Upper lobe of left lung (tissue), 6 donors: ENCODE data around the gene ASB16. TPM values are rescaled to one million over a fixed set of nuclear protein-coding genes. Genes with fewer than 3 reads are reported as not detected.

Experiments
- ATAC-seq, 2 donors: fragments of 200-7000 bp; cut with Tn5 transposase; one replicate each; pipeline ENCODE4 v1.9.1; 2022; ENCODE audit warnings: mild to moderate bottlenecking in 2 of 2, moderate library complexity in 2 of 2; ENCODE audit not compliant: low FRiP score in 2 of 2
- DNase-seq, 2 donors: peaks; one replicate each; pipeline ENCODE4 v3.0.0-alpha.2; 2019 to 2020
- H3K27ac ChIP-seq, 4 donors: fragments of 200-600 bp; sonication (generic); one replicate each; pipeline ENCODE4 v1.5.1; 2016 to 2019
- H3K27me3 ChIP-seq, 4 donors: fragments of 200-600 bp; sonication (generic); one replicate each; pipeline ENCODE4 v1.5.1; 2017 to 2019
- H3K36me3 ChIP-seq, 4 donors: fragments of 200-600 bp; sonication (generic); one replicate each; pipeline ENCODE4 v1.5.1; 2016 to 2019
- H3K4me1 ChIP-seq, 4 donors: fragments of 200-600 bp; sonication (generic); one replicate each; pipeline ENCODE4 v1.5.1; 2018 to 2019
- H3K4me3 ChIP-seq, 4 donors: fragments of 200-600 bp; sonication (generic); one replicate each; pipeline ENCODE4 v1.5.1; 2017 to 2019; ENCODE audit warnings: mild to moderate bottlenecking in 2 of 4, moderate library complexity in 1 of 4
- H3K9me3 ChIP-seq, 4 donors: fragments of 200-600 bp; sonication (generic); one replicate each; pipeline ENCODE4 v1.5.1; 2018 to 2019
- EP300 ChIP-seq, 4 donors: sonication (generic); formaldehyde crosslinking; IDR thresholded peaks; one replicate each; pipeline ENCODE4 v1.5.1; 2017; ENCODE audit warnings: antibody characterized with exemption in 4 of 4, control low read depth in 2 of 4
- POLR2A ChIP-seq, 4 donors: fragments of 450-650 bp; IDR thresholded peaks; one replicate each; pipeline ENCODE4 v1.5.1; 2016 to 2017; ENCODE audit warnings: antibody characterized with exemption in 4 of 4, mild to moderate bottlenecking in 2 of 4
- POLR2AphosphoS5 ChIP-seq, 2 donors: sonication (generic); formaldehyde crosslinking; IDR thresholded peaks; one replicate each; pipeline ENCODE4 v1.5.1; 2017; ENCODE audit warnings: antibody characterized with exemption in 2 of 2
- WGBS, 2 donors: methylation state at CpG; one replicate each; pipeline ENCODE4 v1.1.5; 2017 to 2018; 5-methylcytosine and 5-hydroxymethylcytosine counted together
- total RNA-seq, 6 donors: library from RNA; depleted of rRNA in 4 of 6; stranded (reverse); fragments of >200 nt in 4 of 6; gene quantifications; one replicate each; pipeline versions ENCODE4 v1.1.0 to v1.2.1, GENCODE V29; 2016 to 2021
- TF ChIP-seq, protein P1 (sequence below), 6 experiments: fragments of 450-650 bp in 4 of 6; fragments of 200-600 bp in 2 of 6; sonication (generic) in 2 of 6; IDR thresholded peaks; one replicate each; pipeline ENCODE4 v1.5.1; 2016 to 2019; ENCODE audit warnings: antibody characterized with exemption in 6 of 6
- donor health status: DM: no; HTN: no; CAD: no; lungs with moderate emphysema.
- donor health status: DM: no; HTN: yes; CAD: no; lungs with severe emphysema.

ASB16 gene
- total RNA-seq, 6 donors from 2014 or later = 0.11 TPM; not detected in 5

DNA sequence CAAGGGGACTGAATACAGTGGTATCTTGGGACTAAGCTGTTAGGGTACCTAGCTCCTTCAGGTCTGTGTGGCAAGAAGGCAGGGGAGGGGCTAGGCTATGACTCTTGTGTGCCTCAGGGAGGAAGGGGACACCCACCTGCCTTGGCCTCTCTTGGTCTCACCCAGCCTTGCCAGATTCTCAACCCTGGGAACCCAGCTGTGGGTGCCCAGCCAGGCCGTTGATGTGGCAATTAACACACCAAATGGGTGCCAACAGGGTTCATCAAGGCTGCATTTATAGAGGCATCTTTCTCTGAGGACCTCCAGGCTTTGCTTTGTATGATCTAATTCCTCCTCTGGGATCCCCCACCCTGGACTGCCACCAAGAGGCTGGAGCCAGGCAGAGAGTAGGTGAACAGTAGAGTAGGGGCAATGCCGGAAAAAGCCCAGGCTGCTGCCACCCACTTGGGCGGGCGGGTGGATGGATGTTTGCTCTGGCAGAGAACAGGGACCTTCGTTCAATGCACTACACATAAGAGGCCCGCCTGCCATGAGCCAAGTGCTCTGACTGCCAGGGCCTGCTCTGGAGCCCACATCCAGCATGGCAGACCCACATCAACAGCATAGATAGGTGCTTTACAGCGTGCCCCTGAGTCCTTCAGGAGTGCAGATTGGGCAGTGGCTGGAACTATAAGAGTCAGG lies 3.2 kb upstream of the ASB16 start:
- TF ChIP-seq EP300 (IDR thresholded peaks at IDR 0.05) (no peak), POLR2A (IDR thresholded peaks at IDR 0.05) (no peak), POLR2AphosphoS5 (IDR thresholded peaks at IDR 0.05) (no peak)
- TF ChIP-seq, protein P1, sequence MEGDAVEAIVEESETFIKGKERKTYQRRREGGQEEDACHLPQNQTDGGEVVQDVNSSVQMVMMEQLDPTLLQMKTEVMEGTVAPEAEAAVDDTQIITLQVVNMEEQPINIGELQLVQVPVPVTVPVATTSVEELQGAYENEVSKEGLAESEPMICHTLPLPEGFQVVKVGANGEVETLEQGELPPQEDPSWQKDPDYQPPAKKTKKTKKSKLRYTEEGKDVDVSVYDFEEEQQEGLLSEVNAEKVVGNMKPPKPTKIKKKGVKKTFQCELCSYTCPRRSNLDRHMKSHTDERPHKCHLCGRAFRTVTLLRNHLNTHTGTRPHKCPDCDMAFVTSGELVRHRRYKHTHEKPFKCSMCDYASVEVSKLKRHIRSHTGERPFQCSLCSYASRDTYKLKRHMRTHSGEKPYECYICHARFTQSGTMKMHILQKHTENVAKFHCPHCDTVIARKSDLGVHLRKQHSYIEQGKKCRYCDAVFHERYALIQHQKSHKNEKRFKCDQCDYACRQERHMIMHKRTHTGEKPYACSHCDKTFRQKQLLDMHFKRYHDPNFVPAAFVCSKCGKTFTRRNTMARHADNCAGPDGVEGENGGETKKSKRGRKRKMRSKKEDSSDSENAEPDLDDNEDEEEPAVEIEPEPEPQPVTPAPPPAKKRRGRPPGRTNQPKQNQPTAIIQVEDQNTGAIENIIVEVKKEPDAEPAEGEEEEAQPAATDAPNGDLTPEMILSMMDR (IDR thresholded peaks at IDR 0.05) = no peak
- no peak overlapping the region for H3K4me3 ChIP-seq
- H3K36me3 ChIP-seq = no peaks in the 10 kb centered on the region
- H3K4me1 ChIP-seq = peaks cover 4 to 11% (median 9%) of the 10 kb centered on the region in 4 donors
- no peaks in the 10 kb centered on the region for H3K9me3 ChIP-seq
- DNase-seq = no peak
- WGBS, 2 donors = 75 to 76% methylated on average over 6 to 7 of the region's 7 CpGs
- no peaks in the 10 kb centered on the region for H3K27me3 ChIP-seq
- H3K27ac ChIP-seq = no peak overlapping the region
- ATAC-seq = peak; percentile 16 to 19

DNA sequence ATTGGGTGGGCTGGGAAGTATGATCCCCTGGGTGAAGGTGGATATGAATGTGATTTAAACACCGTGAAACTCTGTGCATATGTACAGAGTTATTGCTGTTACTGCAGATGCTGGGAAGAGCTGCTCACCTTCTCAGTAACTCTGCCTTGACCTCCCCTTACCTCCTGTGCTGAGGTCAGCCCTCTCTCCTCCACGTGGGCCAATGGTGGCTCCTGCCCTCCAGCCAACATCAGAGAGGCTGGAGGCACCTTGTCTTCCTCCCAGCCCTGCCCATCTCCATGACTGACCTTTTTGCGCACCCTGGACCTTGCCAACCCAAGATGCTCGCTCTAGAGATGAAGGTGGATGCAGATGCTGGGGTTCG lies 387 bp upstream of the ASB16 start:
- DNase-seq = no peak
- Histone ChIP-seq H3K4me1 (peaks cover 4 to 11% (median 9%) of the 10 kb centered on the region in 4 donors), H3K27ac (no peak overlapping the region), H3K4me3 (no peak overlapping the region), H3K36me3 (peaks cover 0 to 4% (median 0%) of the 10 kb centered on the region in 4 donors), H3K9me3 (no peaks in the 10 kb centered on the region), H3K27me3 (no peaks in the 10 kb centered on the region)
- WGBS, 2 donors = 60 to 75% methylated on average over 2 to 5 of the region's 5 CpGs
- ATAC-seq = no peak
- TF ChIP-seq POLR2AphosphoS5 (IDR thresholded peaks at IDR 0.05) (no peak), POLR2A (IDR thresholded peaks at IDR 0.05) (no peak), EP300 (IDR thresholded peaks at IDR 0.05) (no peak)
- TF ChIP-seq, protein P1 (IDR thresholded peaks at IDR 0.05) = no peak

GRCh38 chr17:44171931-44172455 lies 1.5 kb downstream of the ASB16 start:
- ATAC-seq (no peak), DNase-seq (no peak)
- Histone ChIP-seq H3K9me3 (no peaks in the 10 kb centered on the region), H3K4me1 (peaks cover 4 to 11% (median 9%) of the 10 kb centered on the region in 4 donors), H3K27ac (no peak overlapping the region), H3K27me3 (no peaks in the 10 kb centered on the region), H3K36me3 (peaks cover 0 to 10% (median 4%) of the 10 kb centered on the region in 4 donors), H3K4me3 (no peak overlapping the region)
- TF ChIP-seq POLR2AphosphoS5 (IDR thresholded peaks at IDR 0.05) (no peak), EP300 (IDR thresholded peaks at IDR 0.05) (no peak), POLR2A (IDR thresholded peaks at IDR 0.05) (no peak)
- TF ChIP-seq, protein P1 (IDR thresholded peaks at IDR 0.05) = no peak
- WGBS, 2 donors = 82% methylated on average over 10 to 17 of the region's 17 CpGs

DNA sequence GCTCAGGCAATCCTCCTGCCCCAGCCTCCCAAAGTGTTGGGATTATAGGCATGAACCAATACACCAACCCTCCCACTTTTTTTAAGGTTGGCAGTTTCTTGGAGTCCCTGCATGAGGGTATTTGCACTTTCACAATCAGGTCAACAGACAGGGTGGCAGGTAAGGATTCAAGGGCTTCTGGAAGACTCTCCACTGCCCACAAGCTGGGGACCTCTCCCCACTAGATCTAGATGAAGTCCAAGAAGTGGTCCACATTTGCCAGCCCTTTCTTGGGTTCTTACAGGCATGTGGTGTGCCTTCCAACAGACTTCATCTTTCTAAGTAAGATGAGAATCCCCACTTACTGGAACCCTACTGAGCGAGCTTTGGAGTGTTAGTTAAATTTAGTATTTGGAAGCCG lies 3.9 kb downstream of the ASB16 start:
- no peak for DNase-seq
- H3K36me3 ChIP-seq = peaks cover 0 to 30% (median 17%) of the 10 kb centered on the region in 4 donors
- H3K4me1 ChIP-seq = peaks cover 4 to 9% (median 8%) of the 10 kb centered on the region in 4 donors
- no peaks in the 10 kb centered on the region for H3K27me3 ChIP-seq
- no peak for TF ChIP-seq POLR2A (IDR thresholded peaks at IDR 0.05)
- no peak for TF ChIP-seq EP300 (IDR thresholded peaks at IDR 0.05)
- TF ChIP-seq, protein P1 (IDR thresholded peaks at IDR 0.05) = no peak
- no peak for TF ChIP-seq POLR2AphosphoS5 (IDR thresholded peaks at IDR 0.05)
- H3K4me3 ChIP-seq = no peak overlapping the region
- WGBS, 2 donors = 91 to 94% methylated on average over 2 of the region's 2 CpGs
- no peak for ATAC-seq
- H3K27ac ChIP-seq = no peak overlapping the region
- no peaks in the 10 kb centered on the region for H3K9me3 ChIP-seq
